GM10248 (cell line): ENCODE data around the gene NCOA3.

Experiments
- CTCF ChIA-PET: fragments of 300-600 bp; sonication (Branson Sonifier 250); formaldehyde crosslinking; extraction: SDS; loops from one replicate; lab custom pipeline; 2021; ENCODE audit warnings: antibody characterized with exemption; lab: Yijun Ruan, JAX
- POLR2A ChIA-PET: fragments of 350-650 bp; sonication (Branson Sonifier 250); formaldehyde crosslinking; extraction: SDS; loops from one replicate; lab custom pipeline; 2020; ENCODE audit warnings: antibody characterized with exemption; lab: Yijun Ruan, JAX
- DNase-seq: peaks from one replicate; pipeline ENCODE4 v3.0.0; 2012; ENCODE audit errors: extremely low spot score
- TF ChIP-seq, protein P1 (sequence below): IDR thresholded peaks from 2 replicates; pipeline ENCODE4 v1.5.1; 2012; ENCODE audit warnings: mild to moderate bottlenecking, low read depth; ENCODE audit errors: extremely low read depth, missing control alignments, control extremely low read depth

NCOA3 gene

DNA sequence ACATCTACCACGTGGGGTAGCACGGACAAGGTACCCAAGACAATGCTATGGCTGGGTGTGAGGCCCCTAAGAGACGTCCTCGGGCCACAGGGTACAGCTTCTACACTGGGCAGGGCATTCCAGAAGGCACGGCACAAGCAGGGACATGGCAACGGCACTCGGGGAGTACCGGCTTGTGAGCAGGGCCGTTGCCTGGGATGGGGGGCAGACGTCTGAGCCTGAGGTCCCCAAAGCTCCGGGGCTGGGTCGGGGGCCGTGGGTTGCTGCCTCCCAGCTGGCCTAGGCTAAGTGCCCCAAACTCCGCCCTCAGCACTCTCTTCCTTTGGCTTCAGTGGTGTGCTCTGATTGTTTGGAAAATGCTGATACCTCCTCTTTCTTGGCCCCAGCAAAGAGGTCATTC lies 173.0 kb downstream of the NCOA3 start:
- TF ChIP-seq, protein P1, sequence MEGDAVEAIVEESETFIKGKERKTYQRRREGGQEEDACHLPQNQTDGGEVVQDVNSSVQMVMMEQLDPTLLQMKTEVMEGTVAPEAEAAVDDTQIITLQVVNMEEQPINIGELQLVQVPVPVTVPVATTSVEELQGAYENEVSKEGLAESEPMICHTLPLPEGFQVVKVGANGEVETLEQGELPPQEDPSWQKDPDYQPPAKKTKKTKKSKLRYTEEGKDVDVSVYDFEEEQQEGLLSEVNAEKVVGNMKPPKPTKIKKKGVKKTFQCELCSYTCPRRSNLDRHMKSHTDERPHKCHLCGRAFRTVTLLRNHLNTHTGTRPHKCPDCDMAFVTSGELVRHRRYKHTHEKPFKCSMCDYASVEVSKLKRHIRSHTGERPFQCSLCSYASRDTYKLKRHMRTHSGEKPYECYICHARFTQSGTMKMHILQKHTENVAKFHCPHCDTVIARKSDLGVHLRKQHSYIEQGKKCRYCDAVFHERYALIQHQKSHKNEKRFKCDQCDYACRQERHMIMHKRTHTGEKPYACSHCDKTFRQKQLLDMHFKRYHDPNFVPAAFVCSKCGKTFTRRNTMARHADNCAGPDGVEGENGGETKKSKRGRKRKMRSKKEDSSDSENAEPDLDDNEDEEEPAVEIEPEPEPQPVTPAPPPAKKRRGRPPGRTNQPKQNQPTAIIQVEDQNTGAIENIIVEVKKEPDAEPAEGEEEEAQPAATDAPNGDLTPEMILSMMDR: no peak
- ChIA-PET POLR2A (no interaction called here), CTCF (interaction anchor here (1.9 to 5.0 kb wide), 2 partner anchors 11 to 947 kb away, joined by 7 to 29 read pairs; no protein-coding TSS in a partner anchor)
- DNase-seq: no peak

DNA sequence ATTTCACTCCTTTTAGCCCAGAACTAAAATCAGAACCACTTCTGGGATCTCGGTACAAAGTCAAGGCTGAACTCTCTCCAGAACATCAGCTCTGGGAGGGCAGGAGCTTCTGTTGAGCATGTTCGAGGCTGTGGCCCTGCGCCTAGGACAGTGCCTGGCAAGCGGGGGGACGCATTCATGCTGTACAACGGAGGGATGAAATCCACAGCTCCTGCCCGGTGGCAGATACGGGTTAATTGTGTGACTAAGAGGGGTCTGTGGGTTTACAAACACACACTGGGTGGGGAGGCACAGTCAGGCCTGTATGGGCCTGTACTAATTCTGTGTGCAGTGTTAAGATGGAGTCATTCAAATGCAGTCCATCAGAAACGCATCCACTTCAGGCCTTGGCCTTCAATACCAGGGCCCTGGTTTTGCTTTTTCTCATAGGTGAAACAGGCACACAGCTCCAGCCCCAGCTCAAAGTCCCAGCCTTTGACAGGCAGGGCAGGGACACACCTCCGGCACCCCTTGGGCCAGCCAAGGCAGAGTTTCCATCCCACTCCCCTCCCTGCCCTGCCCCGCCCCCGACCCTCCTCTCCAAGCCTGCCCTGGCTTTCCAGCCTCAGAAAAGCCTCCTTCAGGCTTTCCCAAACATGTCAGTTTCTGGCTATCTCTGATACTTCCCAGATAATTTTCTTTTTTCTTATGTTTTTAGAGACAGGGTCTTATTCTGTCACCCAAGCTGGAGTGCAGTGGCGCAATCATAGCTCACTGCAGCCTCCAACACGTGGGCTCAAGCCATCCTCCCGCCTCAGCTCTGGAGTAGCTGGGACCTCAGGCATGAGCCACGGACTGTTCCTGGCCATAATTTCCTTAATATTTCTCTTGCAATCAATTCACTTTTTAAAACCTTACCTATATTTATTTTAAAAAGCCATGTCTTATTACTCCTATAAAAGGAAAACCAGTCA lies 173.8 kb downstream of the NCOA3 start:
- POLR2A ChIA-PET: no interaction called here

DNA sequence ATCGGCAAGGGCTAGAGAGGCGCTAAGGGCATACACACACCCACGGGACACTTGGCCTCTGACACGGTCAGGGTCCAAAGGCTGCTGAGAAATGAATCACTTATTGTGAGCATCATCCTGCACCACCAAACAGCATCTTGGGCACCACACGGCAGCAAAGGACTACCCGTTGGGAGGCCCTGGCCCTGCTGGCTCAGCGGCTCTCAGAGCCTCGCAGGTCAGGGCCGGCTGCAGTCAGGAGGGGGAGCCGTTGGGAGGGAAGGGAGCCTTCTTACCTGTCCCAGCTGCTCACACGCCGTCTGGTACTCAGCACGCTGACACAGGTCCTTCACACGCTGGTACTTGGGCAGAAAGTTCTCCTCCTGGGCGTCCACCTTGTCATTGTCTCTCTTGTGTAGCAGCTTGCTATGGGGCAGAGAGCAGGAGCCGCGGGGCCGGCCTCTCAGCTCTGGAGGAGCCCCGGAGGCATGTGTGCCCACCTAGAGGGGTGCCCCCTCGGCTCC lies 174.6 kb downstream of the NCOA3 start:
- DNase-seq: no peak
- CTCF ChIA-PET: interaction anchor here (1.2 to 7.1 kb wide), 9 partner anchors 13 to 951 kb away, joined by 3 to 92 read pairs (median 6); no protein-coding TSS in a partner anchor
- TF ChIP-seq, protein P1: no peak
- POLR2A ChIA-PET: no interaction called here

More for the DNA sequence above, 173.8 kb downstream of the NCOA3 start:
- CTCF ChIA-PET: interaction anchor here (1.9 to 7.1 kb wide), 4 partner anchors 12 to 946 kb away, joined by 7 to 92 read pairs (median 50); no protein-coding TSS in a partner anchor
- TF ChIP-seq, protein P1: no peak
- DNase-seq: no peak

DNA sequence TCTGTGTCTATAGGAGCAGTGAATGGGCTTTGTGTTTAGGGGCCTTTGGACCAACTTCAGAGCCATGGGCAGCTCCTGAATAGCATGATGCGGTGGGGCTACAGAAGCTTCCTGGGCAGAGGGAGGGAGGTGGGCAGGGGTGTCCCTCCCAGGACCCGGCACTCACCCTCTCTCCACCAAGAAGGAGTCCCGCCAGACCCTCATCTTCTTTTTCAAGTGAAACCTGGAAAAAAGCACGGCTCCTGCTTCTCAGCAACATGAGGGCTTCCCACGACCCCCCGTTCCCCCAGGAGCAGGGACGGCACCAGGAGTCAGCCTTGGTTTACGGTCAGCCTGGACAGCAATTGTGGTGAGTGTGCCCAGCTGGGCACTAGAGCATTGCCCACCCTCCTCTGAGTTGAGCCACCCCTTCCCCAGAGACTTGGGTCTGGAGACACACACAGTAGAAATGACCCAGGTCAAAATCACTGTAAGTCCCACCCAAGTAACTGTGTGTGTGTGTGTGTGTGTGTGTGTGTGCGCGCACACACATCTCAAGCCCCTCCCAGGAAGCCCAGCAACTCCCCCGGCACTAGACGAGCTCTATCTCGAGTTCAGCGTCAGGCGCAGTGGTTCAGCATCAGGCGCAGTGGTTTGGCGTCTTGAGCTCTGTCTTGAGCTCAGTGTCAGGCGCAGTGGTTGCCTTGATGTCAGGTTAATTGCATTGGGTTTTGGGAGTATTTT lies 175.4 kb downstream of the NCOA3 start:
- no peak for DNase-seq
- CTCF ChIA-PET: interaction anchor here (0.8 to 7.1 kb wide), 22 partner anchors 9 to 981 kb away, joined by 3 to 92 read pairs (median 4); partner anchors contain the start of gene SULF2
- POLR2A ChIA-PET: no interaction called here
- TF ChIP-seq, protein P1: no peak

DNA sequence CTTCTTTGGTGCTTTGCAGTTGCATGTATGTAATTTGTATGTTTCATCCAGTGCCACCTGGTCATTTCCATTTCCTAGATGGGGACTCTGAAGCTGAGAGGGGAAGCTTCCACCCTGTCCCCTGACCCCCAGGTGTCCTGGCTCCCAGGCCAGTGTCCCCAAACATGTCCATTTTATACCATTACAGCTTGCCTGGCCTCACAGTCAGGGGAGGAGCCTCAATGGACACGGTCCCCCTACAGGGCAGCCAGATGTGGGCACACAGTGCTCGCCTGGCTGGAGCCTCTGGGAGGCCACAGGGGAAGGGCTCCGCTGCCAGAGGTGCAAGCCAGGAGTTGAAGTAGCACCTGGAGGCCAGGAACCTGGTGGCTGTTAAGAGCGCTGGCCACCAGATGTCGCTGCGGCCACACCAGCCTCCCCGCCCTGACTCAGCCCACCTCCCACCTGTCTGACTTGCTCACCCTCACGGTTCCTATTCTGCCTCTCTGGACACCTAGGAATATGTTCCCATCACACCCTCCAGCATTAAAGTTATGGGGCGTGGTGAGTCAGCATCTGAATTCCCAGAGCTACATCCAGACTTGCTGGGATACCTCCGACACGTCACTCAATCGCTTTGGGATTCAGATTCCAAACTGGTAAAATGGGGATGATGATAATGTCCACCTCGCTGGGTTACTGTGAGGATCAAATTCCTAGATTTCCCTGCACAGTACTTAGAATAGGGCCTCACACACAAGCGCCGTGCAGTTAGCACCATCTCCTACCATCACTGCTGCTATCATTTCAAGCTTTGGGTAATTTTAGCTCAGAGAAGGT lies 176.2 kb downstream of the NCOA3 start:
- ChIA-PET CTCF (interaction anchor here (0.6 to 7.1 kb wide), 30 partner anchors 8 to 981 kb away, joined by 3 to 92 read pairs (median 4); partner anchors contain the start of gene SULF2), POLR2A (no interaction called here)
- DNase-seq: peak; percentile 85

More for the DNA sequence above, 176.2 kb downstream of the NCOA3 start:
- TF ChIP-seq, protein P1: peak; percentile 91
